HTERT RPE-1 (cell line): Measurements from ENCODE around the gene RPS2.

Experiments
- in situ Hi-C: fragments of 300-500 bp; cut with MboI; formaldehyde crosslinking; loops from 4 replicates; pipeline ENCODE4 v1.14.3; 2020; ENCODE audit warnings: low sequenced_read_pairs

RPS2 gene

DNA sequence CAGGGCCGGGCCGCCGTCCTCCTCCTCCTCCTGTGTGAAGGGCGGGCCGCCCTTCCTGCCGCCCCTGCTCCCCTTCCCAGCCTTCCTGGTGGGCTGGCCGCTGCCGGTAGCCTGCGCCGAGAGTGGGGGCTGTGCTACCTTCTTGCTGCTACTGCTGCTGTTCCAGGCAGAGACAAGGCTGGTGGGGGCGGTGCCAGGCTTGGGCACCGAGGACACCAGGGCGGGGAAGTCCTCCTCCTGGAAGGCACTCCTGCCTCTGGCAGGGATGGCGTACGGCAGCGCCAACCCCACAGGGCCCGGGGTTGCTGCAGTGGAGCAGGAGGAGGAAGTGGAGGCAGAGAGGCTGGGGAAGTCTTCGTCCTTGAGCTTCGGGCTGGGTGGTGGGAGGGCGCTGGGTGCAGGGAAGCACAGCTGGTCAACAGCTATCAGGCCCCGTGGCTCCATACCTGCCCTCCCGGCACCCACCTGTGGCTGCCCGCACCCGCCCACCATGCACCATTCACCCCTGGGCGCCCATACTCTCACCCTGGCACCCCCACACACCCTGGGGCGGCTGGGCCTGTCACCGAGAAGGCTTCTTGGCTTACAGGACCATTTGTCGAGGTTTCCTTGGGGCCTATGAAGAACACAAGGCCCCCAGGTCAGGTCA, 35.4 kb upstream of the RPS2 start:
- in situ Hi-C loops: no loop called here

DNA sequence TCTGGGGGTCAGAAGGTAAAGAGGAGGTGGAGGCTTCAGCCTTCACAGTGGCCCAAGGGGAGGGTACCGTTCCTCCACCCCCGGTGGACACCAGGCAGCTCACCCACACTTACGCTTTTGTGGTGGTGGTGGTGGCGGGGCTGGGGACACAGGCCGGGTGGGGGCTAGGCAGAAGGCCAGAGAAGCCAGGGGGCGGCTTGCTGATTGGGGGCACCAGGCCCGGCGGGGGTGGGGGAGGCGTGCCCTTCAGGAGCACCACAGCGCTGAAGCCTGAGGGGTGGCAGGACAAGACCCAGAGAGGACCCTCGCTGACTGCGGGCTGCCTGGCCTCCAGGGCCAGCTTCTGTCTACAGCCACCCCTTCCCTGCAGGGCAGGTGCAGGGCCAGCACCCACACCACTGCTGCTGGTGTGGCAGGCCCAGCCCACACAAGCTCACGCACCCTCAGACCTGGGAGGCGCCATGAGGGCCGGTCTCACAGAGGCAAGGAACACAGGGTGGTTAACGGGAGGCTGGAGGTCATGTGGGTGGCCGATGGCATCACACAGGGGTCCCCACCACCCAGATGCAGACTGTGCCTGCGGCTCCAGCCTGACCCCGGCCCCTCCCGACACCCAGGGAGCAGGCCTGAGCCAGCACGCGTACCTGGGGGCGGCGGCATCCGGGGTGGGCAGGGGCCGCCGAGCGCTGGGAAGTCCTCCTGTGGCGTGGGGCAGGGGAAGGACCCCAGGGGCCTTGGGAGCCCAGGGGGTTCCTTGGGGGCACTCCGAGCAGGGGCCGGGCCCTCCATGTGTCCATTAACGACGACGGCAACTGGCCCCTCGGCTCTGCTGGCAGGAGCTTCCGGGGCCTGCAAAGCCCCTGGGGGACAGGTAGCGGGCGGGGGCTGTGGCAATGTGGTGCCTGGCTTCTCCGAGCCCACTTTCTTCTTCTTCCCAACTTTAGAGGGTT, 34.5 kb upstream of the RPS2 start:
- in situ Hi-C loops: no loop called here

DNA sequence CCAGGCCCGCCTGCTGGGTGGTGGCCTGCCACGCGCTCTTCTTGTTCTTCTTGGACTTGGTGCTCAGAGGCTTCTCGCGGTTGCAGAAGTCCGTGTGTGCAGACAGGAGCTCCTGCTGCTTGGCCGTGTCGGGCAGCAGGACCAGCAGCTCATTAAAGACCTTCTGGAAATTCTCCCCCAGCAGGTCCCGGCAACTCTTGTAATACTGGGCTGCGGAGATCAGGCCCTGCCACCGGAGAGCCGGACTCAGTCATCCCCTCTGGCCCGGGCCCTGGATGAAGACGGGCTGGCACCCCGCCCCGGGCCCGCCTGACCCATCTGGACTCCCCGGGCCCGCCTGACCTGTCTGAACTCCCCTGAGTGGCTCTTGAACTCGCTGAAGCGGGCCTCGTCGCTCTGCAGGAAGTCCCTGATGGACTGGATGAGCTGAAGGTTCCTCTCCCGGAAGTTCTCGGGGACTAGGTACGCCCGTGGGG, 33.8 kb upstream of the RPS2 start:
- in situ Hi-C loops: no loop called here

DNA sequence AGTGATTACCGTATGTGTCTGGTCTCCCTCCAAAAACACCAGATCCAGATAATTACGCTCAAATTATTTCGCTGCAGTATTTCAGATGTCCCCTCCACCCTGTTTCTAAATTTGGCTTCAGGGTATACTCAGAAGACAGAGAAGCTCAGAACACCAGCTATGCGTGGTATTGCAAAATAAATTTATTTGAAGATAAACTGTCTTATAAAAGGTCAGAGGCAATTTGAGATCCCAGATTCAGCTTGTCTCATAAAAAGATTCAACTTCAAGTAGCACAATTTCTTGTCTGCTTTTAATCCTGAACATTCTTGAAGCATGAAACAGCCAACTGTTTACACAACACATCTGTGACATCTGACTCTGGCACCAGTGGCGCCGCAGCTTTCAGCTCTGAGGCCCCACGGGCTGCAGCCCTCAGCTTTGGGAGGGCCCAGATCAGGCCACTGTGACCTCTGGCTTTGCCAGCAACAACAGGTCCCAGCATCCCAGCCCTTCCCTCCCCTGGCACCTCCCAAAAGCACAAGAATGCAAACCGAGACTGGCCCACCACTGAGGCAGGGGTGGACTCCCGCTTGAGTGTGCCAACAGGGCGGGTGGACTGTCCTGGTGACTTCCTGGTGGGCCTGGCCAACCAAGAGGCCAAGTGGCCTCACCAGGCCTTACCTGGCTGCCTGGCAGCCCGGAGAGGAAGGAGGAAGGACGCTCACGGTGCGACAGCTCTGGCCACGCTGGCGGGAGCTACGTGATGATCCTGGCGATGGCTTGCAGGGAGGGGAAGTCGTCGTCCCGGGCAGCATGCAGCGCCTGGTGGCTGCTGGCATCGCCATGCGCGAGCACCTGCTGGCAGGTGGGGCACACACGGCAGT, 33.1 kb upstream of the RPS2 start:
- in situ Hi-C loops: no loop called here

GRCh38 chr16:1993731-1994131, 29.1 kb upstream of the RPS2 start:
- in situ Hi-C loops: no loop called here

DNA sequence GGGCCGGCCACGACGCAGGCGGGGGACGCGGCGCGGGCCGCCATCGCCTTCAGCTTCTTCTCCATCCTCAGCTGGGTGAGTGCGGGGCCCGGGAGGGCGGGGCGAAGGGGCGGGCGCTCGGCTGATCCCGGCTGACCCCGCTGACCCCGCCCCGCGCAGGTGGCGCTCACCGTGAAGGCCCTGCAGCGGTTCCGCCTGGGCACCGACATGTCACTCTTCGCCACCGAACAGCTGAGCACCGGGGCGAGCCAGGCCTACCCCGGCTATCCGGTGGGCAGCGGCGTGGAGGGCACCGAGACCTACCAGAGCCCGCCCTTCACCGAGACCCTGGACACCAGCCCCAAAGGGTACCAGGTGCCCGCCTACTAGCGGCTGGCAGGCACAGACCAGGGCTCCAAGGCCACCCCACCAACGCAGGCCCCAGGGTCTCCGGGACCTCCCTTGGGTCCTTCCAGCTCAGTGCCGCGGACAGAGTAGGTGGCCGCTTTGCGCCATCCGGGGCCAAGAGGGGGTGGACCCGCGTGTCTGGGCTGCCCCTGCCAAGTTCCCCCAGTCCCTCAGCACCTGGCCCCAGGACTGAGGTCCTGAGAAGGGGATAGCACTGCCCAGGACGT, 28.2 kb upstream of the RPS2 start:
- in situ Hi-C loops: no loop called here

- in situ Hi-C loops: no loop called here
Observed at GRCh38 chr16:1991948-1992703, 27.5 kb upstream of the RPS2 start.

- in situ Hi-C loops: no loop called here
Observed at GRCh38 chr16:1991588-1991947, 26.9 kb upstream of the RPS2 start.

- in situ Hi-C loops: no loop called here
Observed at GRCh38 chr16:1991135-1991551, 26.5 kb upstream of the RPS2 start.

DNA sequence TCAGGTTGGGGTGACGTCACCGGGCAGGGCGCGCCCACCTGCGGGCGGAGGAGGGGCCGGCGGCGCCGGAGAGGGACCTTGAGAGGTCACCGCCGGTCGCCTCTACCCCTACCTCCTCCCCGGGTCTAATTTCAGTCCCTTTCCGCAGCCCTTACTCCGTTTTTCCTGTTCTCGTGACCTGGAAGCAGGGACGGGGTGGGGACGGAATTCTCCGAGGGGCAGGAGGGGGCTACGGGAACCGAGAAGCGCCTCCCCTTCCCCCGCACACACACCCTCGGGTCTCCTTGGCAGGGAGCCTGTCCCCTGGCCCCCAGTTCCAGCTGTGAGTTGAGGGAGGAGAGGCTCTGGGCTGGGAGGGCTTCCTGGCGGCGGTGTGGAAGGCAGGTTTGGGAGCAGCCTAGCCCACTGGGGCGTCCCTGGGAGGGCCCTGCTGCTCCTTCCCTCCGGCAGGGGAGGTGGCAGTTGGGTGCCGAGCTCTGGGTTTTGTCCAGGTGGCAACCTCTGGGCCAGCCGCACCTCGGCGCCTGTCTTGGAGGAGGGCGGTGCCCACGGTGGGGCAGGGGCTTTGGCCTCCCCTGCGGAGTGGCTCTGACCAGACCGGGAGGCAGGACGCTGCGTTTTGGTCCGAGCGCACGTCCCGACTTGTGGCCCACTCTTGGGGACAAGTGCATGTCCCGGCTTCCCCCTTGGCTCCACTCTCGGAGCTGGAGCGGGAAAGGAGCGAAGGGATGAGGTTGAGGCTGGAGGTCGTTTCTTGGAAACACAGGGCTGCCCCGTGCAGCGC, 25.9 kb upstream of the RPS2 start:
- in situ Hi-C loops: no loop called here

- in situ Hi-C loops: no loop called here
Observed at GRCh38 chr16:1990101-1990350, 25.4 kb upstream of the RPS2 start.

DNA sequence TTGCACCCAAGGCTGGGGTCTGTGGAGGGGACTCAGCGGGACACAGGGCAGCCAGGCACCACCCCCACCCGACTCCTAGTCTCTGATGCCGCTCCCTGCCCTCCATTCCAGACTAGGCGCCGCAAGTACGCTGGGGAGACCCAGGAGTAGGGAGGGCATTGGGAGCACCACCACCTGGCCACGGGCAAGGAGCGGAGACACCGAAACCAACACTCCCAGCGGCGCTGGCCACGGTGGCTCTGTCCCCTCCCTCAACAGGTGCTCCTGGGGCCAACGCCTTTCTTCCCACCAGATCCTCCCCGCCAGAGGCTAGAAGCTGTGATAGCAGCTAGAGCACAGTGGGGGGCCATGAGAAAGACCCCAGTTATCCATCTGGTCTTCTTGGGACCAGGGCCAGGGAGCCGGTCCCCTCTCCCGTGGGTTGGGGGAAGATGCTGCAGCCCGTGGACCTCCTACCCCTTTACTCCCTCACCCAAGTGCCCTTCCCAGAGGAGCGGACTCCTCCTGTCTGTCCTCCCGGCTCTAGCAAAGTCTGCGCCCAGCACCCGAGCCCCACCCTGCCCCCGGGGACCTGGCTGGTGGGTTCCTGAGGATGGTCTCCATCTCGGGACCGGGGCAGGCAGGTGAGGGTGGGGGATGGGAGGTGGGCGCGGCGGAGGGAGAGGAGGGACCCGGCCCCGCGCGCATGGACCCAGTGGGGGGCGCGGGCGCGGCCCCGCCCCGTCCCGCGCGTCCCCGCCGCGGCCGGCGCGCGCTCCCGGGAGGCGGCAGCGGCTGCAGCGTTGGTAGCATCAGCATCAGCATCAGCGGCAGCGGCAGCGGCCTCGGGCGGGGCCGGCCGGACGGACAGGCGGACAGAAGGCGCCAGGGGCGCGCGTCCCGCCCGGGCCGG, 24.8 kb upstream of the RPS2 start, which contains the start of gene SYNGR3:
Gene SYNGR3, plus strand, starts transcription at position 762 of the 892 bp plus-strand sequence. CDS start 133 bp downstream, outside the sequence.
- in situ Hi-C loops: no loop called here

DNA sequence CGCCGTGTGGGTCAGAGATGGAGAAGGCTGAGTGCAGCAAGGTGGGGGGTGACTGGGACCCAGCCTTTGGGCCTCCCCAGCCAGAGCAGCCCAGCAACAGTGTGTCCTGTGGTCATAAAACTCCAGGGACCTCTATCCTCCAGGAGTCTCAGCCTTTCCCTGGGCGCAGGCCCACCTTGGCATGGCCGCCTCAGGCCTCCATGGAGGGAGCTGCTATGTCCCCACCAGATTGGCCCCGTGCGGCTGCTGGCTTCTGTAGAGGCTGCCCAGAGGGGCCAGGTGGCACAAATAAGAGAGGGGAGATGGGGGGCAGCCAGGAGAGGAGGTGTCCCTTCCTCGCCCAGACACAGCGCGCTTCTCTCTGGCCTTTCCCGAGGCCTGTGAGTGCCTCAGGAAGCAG, 22.6 kb upstream of the RPS2 start:
- in situ Hi-C loops: no loop called here

DNA sequence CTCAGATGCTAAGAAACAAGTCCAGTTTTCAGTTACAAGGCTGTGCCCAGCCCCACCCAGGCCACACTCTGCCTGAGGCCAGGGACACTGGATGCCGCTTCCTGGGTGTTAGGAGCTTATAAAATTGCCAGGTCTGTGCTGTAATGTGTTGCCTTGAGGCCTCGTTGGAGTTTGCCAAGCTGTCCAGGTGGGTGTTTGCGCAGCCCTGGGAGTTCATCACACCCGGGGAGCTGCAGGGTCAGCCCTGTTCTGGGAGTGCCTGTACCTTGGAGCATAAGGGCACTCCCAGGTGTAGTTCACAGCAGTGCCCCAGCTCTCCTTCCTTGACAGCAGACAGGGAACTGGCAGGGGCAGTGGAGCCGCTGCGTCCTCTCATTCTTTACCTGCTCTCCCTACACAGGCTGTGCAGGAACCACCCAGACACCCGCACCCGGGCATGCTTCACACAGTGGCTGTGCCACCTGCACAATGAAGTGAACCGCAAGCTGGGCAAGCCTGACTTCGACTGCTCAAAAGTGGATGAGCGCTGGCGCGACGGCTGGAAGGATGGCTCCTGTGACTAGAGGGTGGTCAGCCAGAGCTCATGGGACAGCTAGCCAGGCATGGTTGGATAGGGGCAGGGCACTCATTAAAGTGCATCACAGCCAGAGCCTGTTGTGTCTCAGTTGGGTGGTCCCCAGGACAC, 21.0 kb upstream of the RPS2 start:
- in situ Hi-C loops: no loop called here

DNA sequence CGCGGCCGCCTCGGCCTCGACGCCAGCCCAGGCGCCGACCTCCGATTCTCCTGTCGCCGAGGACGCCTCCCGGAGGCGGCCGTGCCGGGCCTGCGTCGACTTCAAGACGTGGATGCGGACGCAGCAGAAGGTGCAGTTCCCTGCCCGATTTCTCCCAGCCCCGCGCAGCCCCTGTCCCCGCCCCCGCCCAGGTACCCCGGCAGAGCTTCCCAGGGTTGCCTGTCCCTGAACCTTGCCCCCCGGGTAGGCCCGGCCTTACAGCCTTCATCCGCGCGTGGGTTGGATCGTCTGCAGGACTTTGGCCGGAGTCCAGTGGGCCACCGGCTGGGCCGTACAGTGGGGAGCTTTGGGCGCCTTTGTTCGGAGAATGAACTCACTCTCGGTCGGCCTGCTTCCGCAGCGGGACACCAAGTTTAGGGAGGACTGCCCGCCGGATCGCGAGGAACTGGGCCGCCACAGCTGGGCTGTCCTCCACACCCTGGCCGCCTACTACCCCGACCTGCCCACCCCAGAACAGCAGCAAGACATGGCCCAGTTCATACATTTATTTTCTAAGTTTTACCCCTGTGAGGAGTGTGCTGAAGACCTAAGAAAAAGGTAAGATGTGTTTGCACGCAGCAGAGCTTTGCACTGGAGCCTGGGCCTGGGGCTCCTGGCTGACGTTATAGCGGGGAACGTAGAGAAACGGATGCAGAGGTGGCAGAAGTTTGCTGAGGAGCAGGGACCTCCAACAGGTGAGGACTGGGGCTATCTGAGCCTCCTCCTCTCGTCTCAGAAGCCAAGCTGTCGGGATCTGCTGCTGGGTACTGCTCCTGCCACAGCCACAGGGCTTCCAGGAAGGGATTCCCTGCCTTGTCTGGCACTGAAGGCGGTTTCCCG, 20.0 kb upstream of the RPS2 start:
- in situ Hi-C loops: no loop called here

DNA sequence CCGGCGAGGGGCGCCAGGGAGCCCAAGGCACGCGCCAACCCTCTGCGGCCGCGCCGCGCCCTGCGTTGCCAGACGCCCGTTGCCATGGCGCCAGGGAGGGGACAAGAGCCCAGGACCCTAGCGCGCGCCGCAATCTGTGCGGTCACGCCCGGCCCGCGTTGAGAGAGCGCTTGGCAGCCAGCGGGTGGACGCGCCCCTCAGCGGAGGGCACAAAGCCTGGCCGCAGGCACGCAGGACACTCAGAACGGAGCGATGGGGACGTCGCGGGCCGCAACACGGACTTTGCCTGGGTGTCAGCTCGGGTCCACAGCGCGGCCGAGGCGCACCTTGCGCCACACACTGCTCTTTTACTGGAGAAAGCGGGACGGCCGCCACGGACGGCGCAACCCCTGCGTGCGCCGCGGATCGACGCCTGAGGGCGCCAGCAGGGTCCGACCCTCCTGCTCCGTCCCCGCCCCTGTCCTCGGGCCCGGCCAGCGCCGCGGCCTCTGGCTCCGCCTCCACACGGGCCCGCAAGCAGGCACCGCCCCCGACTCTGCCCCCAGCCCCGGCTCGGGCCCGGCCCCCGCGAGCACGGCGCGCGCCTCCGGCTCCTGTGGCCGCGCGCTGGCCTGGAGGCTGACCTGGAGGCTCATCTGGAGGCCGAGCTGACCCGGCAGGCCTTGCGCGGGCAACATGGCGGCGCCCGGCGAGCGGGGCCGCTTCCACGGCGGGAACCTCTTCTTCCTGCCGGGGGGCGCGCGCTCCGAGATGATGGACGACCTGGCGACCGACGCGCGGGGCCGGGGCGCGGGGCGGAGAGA, 19.1 kb upstream of the RPS2 start, which contains the start of gene GFER:
Gene GFER, plus strand, starts transcription at position 650 of the 803 bp plus-strand sequence. Its CDS starts 26 bp downstream, at position 676.
- in situ Hi-C loops: no loop called here
